Measurements from ENCODE around the gene NAPA.
A peak's percentile ranks its signal among the peaks of the same experiment; 100 is the strongest.

Gene NAPA

DNA sequence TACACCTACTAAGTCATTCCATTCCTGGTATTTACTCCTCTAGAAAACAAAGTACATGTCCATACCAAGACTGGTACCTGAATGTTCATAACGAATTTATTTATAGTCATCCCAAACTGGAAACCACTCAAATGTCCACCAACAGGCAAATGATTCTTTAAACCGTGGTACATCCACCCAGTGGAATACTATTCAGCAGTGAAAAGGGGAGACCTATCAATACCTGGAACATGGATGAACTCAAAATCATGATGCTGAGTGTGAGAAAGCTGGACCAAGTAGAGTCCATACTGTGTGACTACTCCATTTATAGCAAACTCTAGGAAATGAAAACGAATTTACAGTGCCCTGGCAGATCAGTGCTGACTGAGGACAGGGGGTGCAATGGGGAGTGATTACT lies 11.9 kb upstream of the NAPA start:
- Histone ChIP-seq H3K9ac (ENCODE audit: low read depth in 1 of 2, low read length in 2 of 2) (no peak overlapping the region), H3K4me1 (ENCODE audit: control insufficient read depth in 2 of 2, insufficient read depth in 2 of 2, low read length in 2 of 2) (peaks cover 5 to 6% of the 10 kb centered on the region in 2 donors), H3K27me3 (ENCODE audit: control insufficient read depth in 2 of 2, insufficient read depth in 2 of 2, low read length in 2 of 2) (no peaks in the 10 kb centered on the region), H3K27ac (ENCODE audit: low read depth in 2 of 2, low read length in 2 of 2) (no peak overlapping the region), H3K9me3 (ENCODE audit: control insufficient read depth in 2 of 2, low read length in 2 of 2) (no peaks in the 10 kb centered on the region), H3K36me3 (ENCODE audit: control insufficient read depth in 2 of 2, insufficient read depth in 2 of 2, low read length in 2 of 2) (no peaks in the 10 kb centered on the region), H3K4me3 (ENCODE audit: low read length in 2 of 2) (no peak overlapping the region)

DNA sequence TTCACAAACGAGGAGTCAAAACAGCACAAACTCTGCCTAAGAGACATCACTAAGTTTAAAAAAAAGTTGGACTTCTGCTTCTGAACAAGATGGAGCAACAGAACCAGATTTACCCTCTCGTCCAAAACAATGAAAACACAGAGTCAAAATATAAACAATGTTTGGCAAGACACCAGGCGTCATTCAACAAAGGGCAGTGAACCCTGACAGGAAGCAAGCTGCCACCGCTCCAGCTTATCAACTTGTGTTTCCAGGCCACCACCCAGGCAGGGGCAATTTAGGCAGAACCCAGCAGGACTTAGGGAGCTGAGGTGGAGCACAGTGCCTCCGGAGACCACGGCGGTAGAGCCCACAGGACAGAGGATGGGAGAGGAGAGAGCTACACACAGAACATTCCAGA lies 8.6 kb upstream of the NAPA start:
- Histone ChIP-seq H3K9ac (ENCODE audit: low read depth in 1 of 2, low read length in 2 of 2) (no peak overlapping the region), H3K9me3 (ENCODE audit: control insufficient read depth in 2 of 2, low read length in 2 of 2) (no peaks in the 10 kb centered on the region), H3K4me1 (ENCODE audit: control insufficient read depth in 2 of 2, insufficient read depth in 2 of 2, low read length in 2 of 2) (peaks cover 5 to 6% of the 10 kb centered on the region in 2 donors), H3K27me3 (ENCODE audit: control insufficient read depth in 2 of 2, insufficient read depth in 2 of 2, low read length in 2 of 2) (no peaks in the 10 kb centered on the region), H3K36me3 (ENCODE audit: control insufficient read depth in 2 of 2, insufficient read depth in 2 of 2, low read length in 2 of 2) (no peaks in the 10 kb centered on the region), H3K4me3 (ENCODE audit: low read length in 2 of 2) (no peak overlapping the region), H3K27ac (ENCODE audit: low read depth in 2 of 2, low read length in 2 of 2) (no peak overlapping the region)

DNA sequence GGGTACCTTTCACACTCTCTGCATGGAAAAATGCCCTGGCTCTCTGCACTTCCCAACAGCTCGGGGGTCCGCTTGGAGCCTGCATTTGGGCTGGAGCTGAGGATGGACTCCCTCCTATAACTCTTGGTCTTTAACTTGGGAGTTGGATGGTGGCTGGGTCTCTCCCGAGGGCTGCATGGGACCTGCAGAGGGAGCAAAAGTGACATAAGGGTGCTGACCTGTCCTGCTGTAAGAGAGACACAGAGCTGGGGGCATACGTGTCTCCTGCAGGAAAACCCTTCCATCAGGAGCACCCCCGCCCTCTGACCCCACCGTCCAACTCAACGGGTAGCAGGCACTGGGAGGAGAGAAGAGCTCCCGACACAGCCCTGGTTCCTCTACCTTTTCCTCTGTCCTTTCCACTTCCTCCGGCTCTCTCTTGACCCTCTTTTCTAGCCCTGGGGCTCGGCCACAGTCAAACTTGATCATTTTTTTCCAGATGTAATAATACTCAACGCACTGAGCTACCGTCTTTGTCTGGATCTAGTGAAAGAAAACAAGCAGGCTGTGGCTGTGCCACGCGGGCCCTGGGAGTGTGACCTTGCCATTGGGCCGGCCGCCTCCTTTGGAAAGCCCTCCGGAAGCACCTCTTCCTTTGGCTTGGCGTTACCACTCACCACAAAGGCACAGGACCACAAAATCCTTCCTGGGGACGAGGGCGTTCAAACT lies 6.8 kb upstream of the NAPA start:
- Histone ChIP-seq H3K27ac (ENCODE audit: low read depth in 2 of 2, low read length in 2 of 2) (no peak overlapping the region), H3K9ac (ENCODE audit: low read depth in 1 of 2, low read length in 2 of 2) (no peak overlapping the region), H3K4me1 (ENCODE audit: control insufficient read depth in 2 of 2, insufficient read depth in 2 of 2, low read length in 2 of 2) (peaks cover 5 to 6% of the 10 kb centered on the region in 2 donors), H3K9me3 (ENCODE audit: control insufficient read depth in 2 of 2, low read length in 2 of 2) (no peaks in the 10 kb centered on the region), H3K27me3 (ENCODE audit: control insufficient read depth in 2 of 2, insufficient read depth in 2 of 2, low read length in 2 of 2) (no peaks in the 10 kb centered on the region), H3K4me3 (ENCODE audit: low read length in 2 of 2) (no peak overlapping the region), H3K36me3 (ENCODE audit: control insufficient read depth in 2 of 2, insufficient read depth in 2 of 2, low read length in 2 of 2) (no peaks in the 10 kb centered on the region)

DNA sequence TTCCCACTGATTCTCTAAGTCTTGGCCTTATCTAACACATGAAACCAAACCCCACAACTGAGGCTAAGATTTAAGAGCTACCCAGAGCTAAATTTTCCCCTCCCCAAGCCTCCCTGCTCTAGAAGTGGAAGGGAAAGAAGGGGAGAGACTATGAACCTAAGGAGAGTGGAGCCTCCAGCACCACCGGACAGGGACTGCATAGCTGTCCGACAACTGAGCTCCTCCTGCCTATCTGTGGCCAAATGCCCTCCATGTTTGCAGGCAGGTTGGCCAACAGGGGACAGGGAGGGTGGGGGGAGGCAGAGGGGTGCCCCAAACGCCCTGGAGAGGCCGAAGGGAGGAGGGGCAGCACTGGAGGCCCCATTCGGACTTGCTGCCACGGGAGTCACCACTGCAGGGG lies 6.0 kb upstream of the NAPA start:
- Histone ChIP-seq H3K27me3 (ENCODE audit: control insufficient read depth in 2 of 2, insufficient read depth in 2 of 2, low read length in 2 of 2) (no peaks in the 10 kb centered on the region), H3K27ac (ENCODE audit: low read depth in 2 of 2, low read length in 2 of 2) (no peak overlapping the region), H3K4me3 (ENCODE audit: low read length in 2 of 2) (no peak overlapping the region), H3K9me3 (ENCODE audit: control insufficient read depth in 2 of 2, low read length in 2 of 2) (no peaks in the 10 kb centered on the region), H3K4me1 (ENCODE audit: control insufficient read depth in 2 of 2, insufficient read depth in 2 of 2, low read length in 2 of 2) (peaks cover 9 to 10% of the 10 kb centered on the region in 2 donors), H3K9ac (ENCODE audit: low read depth in 1 of 2, low read length in 2 of 2) (no peak overlapping the region), H3K36me3 (ENCODE audit: control insufficient read depth in 2 of 2, insufficient read depth in 2 of 2, low read length in 2 of 2) (no peaks in the 10 kb centered on the region)

DNA sequence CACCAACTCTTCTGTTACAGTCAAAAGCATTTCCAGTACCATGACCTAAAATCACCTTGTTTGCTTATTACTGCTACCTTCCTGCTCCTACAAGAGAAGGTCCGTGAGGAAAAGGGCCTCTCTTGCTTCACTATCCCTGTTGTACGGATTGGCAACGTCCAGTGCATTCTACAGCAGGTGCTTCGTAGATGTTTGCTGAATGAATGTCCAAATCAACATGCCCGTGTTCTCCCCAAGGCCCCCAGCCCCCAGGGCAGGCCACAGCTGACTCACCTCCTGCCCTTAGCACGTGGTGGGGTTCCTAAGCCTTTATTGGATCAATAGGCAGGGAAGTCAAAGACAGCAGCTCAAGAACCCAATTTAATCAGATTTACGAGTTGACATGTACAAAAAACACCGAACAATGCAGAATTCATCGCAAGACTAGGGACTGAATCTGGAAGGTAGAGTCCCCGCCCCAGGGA lies 5.5 kb upstream of the NAPA start:
- peak overlapping the region in 1 of 2 donors; percentile 8 for H3K9ac ChIP-seq (ENCODE audit: low read depth in 1 of 2, low read length in 2 of 2)
- H3K27ac ChIP-seq (ENCODE audit: low read depth in 2 of 2, low read length in 2 of 2), result no peak overlapping the region
- H3K36me3 ChIP-seq (ENCODE audit: control insufficient read depth in 2 of 2, insufficient read depth in 2 of 2, low read length in 2 of 2), result no peaks in the 10 kb centered on the region
- no peak overlapping the region for H3K4me3 ChIP-seq (ENCODE audit: low read length in 2 of 2)
- peaks cover 11 to 12% of the 10 kb centered on the region in 2 donors for H3K4me1 ChIP-seq (ENCODE audit: control insufficient read depth in 2 of 2, insufficient read depth in 2 of 2, low read length in 2 of 2)
- no peaks in the 10 kb centered on the region for H3K9me3 ChIP-seq (ENCODE audit: control insufficient read depth in 2 of 2, low read length in 2 of 2)
- no peaks in the 10 kb centered on the region for H3K27me3 ChIP-seq (ENCODE audit: control insufficient read depth in 2 of 2, insufficient read depth in 2 of 2, low read length in 2 of 2)

DNA sequence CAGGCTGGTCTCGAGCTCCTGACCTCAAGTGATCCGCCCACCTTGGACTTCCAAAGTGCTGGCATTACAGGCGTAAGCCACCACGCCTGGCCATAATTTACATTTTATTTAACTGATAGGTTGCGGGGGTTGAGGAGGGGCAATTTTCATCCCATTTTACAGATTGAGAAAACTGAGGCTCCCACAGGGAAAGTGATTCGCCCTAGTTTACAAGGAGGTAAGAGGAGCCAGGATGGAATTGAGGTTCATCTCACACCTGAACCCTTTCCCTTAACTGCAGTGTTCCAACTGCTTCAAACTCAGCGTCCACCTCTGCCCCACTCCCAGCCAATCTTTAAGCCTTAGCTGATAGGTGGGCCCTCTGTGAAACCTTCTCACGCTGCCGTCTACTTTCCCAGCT lies 4.0 kb upstream of the NAPA start:
- Histone ChIP-seq H3K4me1 (ENCODE audit: control insufficient read depth in 2 of 2, insufficient read depth in 2 of 2, low read length in 2 of 2) (peaks cover 10 to 16% of the 10 kb centered on the region in 2 donors), H3K4me3 (ENCODE audit: low read length in 2 of 2) (no peak overlapping the region), H3K27me3 (ENCODE audit: control insufficient read depth in 2 of 2, insufficient read depth in 2 of 2, low read length in 2 of 2) (no peaks in the 10 kb centered on the region), H3K27ac (ENCODE audit: low read depth in 2 of 2, low read length in 2 of 2) (no peak overlapping the region), H3K36me3 (ENCODE audit: control insufficient read depth in 2 of 2, insufficient read depth in 2 of 2, low read length in 2 of 2) (no peaks in the 10 kb centered on the region), H3K9me3 (ENCODE audit: control insufficient read depth in 2 of 2, low read length in 2 of 2) (no peaks in the 10 kb centered on the region), H3K9ac (ENCODE audit: low read depth in 1 of 2, low read length in 2 of 2) (no peak overlapping the region)

DNA sequence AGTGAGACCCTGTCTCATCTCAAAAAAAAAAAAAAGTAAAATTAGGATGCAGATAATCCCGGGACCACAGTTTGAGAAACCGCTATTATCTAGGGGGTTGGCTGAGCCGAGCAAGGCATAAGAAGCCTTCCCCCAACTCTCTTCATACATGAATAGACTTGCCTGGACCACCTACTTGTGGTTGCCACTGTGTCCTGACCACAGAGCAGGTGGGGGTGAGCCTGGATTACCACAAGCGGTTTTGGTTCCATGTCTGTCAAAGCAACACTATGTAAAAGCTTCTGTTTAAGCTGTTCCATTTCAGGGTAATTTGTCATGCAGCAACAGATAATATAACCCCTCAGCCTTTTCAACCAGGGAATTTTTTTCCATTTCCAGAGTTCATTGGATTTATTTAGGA lies 3.3 kb upstream of the NAPA start:
- H3K36me3 ChIP-seq (ENCODE audit: control insufficient read depth in 2 of 2, insufficient read depth in 2 of 2, low read length in 2 of 2), result no peaks in the 10 kb centered on the region
- H3K4me3 ChIP-seq (ENCODE audit: low read length in 2 of 2), result no peak overlapping the region
- H3K27ac ChIP-seq (ENCODE audit: low read depth in 2 of 2, low read length in 2 of 2), result no peak overlapping the region
- H3K9ac ChIP-seq (ENCODE audit: low read depth in 1 of 2, low read length in 2 of 2), result peak overlapping the region in 1 of 2 donors; percentile 34
- no peaks in the 10 kb centered on the region for H3K9me3 ChIP-seq (ENCODE audit: control insufficient read depth in 2 of 2, low read length in 2 of 2)
- H3K27me3 ChIP-seq (ENCODE audit: control insufficient read depth in 2 of 2, insufficient read depth in 2 of 2, low read length in 2 of 2), result no peaks in the 10 kb centered on the region
- H3K4me1 ChIP-seq (ENCODE audit: control insufficient read depth in 2 of 2, insufficient read depth in 2 of 2, low read length in 2 of 2), result peaks cover 11 to 16% of the 10 kb centered on the region in 2 donors

DNA sequence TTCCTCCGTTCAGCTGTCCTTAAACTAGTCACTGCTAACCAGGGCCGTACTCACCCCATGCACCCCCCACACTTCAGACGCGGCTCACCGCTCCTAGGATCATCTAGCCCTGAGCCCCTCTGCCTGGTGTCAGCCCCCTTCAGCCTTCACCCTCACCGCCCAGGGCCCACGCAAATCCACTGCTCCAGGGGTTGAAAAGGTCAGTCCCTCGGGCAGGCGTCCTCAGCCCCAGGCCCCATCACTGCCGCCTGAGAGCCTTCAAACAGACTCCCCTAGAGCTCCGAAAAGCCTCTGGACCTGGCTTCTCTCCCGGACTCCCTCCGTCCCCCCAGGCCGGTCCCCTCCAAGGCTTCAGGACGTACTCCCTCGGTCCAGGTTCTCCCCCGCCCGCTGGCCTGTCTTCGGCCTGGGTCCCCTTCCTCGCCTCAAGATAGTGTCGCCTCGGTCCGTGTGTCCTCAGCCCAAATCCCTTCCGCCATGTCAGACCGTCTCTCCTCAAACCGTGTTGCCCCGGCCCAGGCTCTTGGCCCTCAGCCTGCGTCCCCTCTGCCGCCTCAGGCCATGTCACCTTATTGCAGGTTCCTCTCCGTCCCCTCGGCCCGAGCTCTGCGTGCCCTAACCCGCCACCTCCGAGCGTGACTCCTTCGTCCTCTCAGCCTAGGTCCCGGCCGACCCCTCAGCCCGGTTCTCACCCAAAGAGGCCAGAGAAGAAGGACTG lies 553 bp downstream of the NAPA start:
- no peaks in the 10 kb centered on the region for H3K27me3 ChIP-seq (ENCODE audit: control insufficient read depth in 2 of 2, insufficient read depth in 2 of 2, low read length in 2 of 2)
- H3K4me1 ChIP-seq (ENCODE audit: control insufficient read depth in 2 of 2, insufficient read depth in 2 of 2, low read length in 2 of 2), result peaks cover 35 to 47% of the 10 kb centered on the region in 2 donors
- H3K9ac ChIP-seq (ENCODE audit: low read depth in 1 of 2, low read length in 2 of 2), result peak overlapping the region; percentile 99 to 100
- H3K4me3 ChIP-seq (ENCODE audit: low read length in 2 of 2), result peak overlapping the region; percentile 95 to 98
- H3K9me3 ChIP-seq (ENCODE audit: control insufficient read depth in 2 of 2, low read length in 2 of 2), result no peaks in the 10 kb centered on the region
- H3K36me3 ChIP-seq (ENCODE audit: control insufficient read depth in 2 of 2, insufficient read depth in 2 of 2, low read length in 2 of 2), result peaks cover 0 to 8% of the 10 kb centered on the region in 2 donors
- peak overlapping the region; percentile 95 to 99 for H3K27ac ChIP-seq (ENCODE audit: low read depth in 2 of 2, low read length in 2 of 2)

DNA sequence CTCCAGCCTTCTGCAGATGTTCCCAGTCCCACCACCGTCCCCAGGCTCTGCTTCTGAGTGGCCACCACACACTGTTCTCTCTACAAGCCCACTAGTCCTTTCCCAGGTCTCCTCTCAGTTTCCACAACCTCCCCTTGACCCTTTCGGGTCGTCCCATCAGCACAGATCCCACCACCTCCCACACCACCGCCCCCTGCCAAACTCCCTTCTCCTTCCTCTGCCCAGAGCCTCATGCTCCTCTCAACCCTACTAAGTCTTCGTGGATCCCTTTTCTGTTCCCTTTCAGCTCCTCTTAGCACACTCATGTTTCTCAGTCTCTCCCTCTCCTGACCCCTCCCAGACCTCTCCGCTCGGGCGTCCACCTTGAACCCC lies 1.9 kb downstream of the NAPA start:
- no peaks in the 10 kb centered on the region for H3K27me3 ChIP-seq (ENCODE audit: control insufficient read depth in 2 of 2, insufficient read depth in 2 of 2, low read length in 2 of 2)
- peak overlapping the region; percentile 89 to 92 for H3K27ac ChIP-seq (ENCODE audit: low read depth in 2 of 2, low read length in 2 of 2)
- H3K9me3 ChIP-seq (ENCODE audit: control insufficient read depth in 2 of 2, low read length in 2 of 2), result no peaks in the 10 kb centered on the region
- H3K36me3 ChIP-seq (ENCODE audit: control insufficient read depth in 2 of 2, insufficient read depth in 2 of 2, low read length in 2 of 2), result peaks cover 0 to 8% of the 10 kb centered on the region in 2 donors
- peak overlapping the region; percentile 79 to 100 for H3K9ac ChIP-seq (ENCODE audit: low read depth in 1 of 2, low read length in 2 of 2)
- peak overlapping the region; percentile 49 to 98 for H3K4me3 ChIP-seq (ENCODE audit: low read length in 2 of 2)
- H3K4me1 ChIP-seq (ENCODE audit: control insufficient read depth in 2 of 2, insufficient read depth in 2 of 2, low read length in 2 of 2), result peaks cover 35 to 47% of the 10 kb centered on the region in 2 donors

DNA sequence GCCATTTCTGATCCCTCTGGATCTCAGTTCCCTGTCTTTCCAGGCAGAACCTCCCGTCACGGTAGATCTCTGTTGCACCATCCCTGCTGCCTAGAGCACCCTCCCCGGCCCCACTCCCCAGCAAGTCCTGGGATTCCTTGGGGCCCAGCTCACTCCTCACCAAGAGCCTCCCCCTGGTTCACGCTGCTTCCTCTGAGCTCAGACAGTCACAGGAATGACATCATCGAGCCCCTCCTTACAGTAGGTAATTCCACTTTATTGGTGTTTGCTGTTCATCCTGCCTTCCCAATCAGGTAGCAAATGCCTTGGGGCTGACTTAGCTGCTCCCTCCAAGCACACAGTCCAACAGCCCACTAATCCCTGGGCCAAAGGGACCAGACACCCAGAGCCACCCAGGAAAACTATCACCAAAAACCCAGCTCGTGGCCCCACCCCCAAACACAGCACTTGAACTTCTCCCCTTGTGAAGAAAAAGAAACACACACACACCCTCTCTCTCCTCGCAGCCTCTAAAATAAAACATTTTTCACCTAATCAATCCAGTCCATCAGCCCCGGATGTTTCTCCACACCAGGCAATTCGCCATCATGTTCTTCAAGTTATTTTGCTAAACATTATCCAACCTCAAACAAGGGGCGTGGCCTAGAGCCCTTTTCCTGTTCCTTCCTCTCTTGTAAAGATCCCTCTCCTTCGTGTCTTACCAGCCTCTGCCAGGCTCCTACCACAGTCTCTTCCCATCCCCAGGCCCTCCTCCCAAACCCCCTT lies 2.5 kb downstream of the NAPA start:
- H3K9me3 ChIP-seq (ENCODE audit: control insufficient read depth in 2 of 2, low read length in 2 of 2), result no peaks in the 10 kb centered on the region
- H3K36me3 ChIP-seq (ENCODE audit: control insufficient read depth in 2 of 2, insufficient read depth in 2 of 2, low read length in 2 of 2), result peaks cover 0 to 8% of the 10 kb centered on the region in 2 donors
- peak overlapping the region; percentile 79 to 100 for H3K9ac ChIP-seq (ENCODE audit: low read depth in 1 of 2, low read length in 2 of 2)
- H3K27me3 ChIP-seq (ENCODE audit: control insufficient read depth in 2 of 2, insufficient read depth in 2 of 2, low read length in 2 of 2), result no peaks in the 10 kb centered on the region
- peak overlapping the region; percentile 49 to 98 for H3K4me3 ChIP-seq (ENCODE audit: low read length in 2 of 2)
- peak overlapping the region; percentile 89 to 92 for H3K27ac ChIP-seq (ENCODE audit: low read depth in 2 of 2, low read length in 2 of 2)
- H3K4me1 ChIP-seq (ENCODE audit: control insufficient read depth in 2 of 2, insufficient read depth in 2 of 2, low read length in 2 of 2), result peaks cover 35 to 47% of the 10 kb centered on the region in 2 donors

Measured in mucosa of rectum (tissue), 2 donors.